IMR-90 (cell line): ENCODE measurements around the gene LAMC3. TPM values are rescaled to one million over a fixed set of nuclear protein-coding genes. Genes with fewer than 3 reads are reported as not detected.

Experiments used
- ATAC-seq: fragments of 200-7000 bp; cut with Tn5 transposase; 2 replicates; pipeline ENCODE4 v1.9.1; 2020; ENCODE audit warnings: low read depth, mild to moderate bottlenecking, moderate library complexity
- BruUV-seq: library from RNA; stranded (reverse); fragments of 400-500 nt; replicated peaks from 2 replicates; lab custom pipeline; 2021; lab: Mats Ljungman, UMichigan
- CTCF ChIA-PET: fragments of 300-600 bp; formaldehyde crosslinking; extraction: SDS; loops from one replicate; lab custom pipeline; 2021; ENCODE audit warnings: antibody characterized with exemption; lab: Yijun Ruan, JAX
- POLR2A ChIA-PET: fragments of 300-600 bp; sonication (Branson Sonifier 250); formaldehyde crosslinking; loops from one replicate; lab custom pipeline; 2022; ENCODE audit warnings: antibody characterized with exemption; ENCODE audit not compliant: unreplicated experiment; lab: Charles Lee
- DNase-seq: peaks from one replicate; pipeline ENCODE4 v3.0.0; 2013
- H2AFZ ChIP-seq: replicated peaks from 2 replicates; pipeline ENCODE3; 2013; ENCODE audit warnings: low read length, mild to moderate bottlenecking; ENCODE audit not compliant: poor library complexity
- H2AK5ac ChIP-seq: 2 replicates; pipeline ENCODE4 v1.6.1; 2013; ENCODE audit warnings: low read depth, low read length, inconsistent platforms
- H2AK9ac ChIP-seq: replicated peaks from 2 replicates; pipeline ENCODE3; 2013; ENCODE audit warnings: mild to moderate bottlenecking, low read depth, low read length, moderate library complexity; ENCODE audit not compliant: poor library complexity
- H2BK120ac ChIP-seq: 2 replicates; pipeline ENCODE4 v1.6.1; 2013; ENCODE audit warnings: low read depth, low read length, inconsistent platforms
- H2BK15ac ChIP-seq: 3 replicates; pipeline ENCODE4 v1.6.1; 2013; ENCODE audit warnings: low read depth, low read length, inconsistent platforms
- H2BK20ac ChIP-seq: 2 replicates; pipeline ENCODE4 v1.6.1; 2013; ENCODE audit warnings: low read depth, mild to moderate bottlenecking, inconsistent platforms, low read length, moderate library complexity
- H2BK5ac ChIP-seq: 2 replicates; pipeline ENCODE4 v1.6.1; 2013; ENCODE audit warnings: mild to moderate bottlenecking, low read depth, low read length, inconsistent platforms; ENCODE audit not compliant: poor library complexity, severe bottlenecking
- H3K14ac ChIP-seq: replicated peaks from 2 replicates; pipeline ENCODE4 v1.6.1; 2013; ENCODE audit warnings: low read depth, low read length, inconsistent platforms
- H3K18ac ChIP-seq: 2 replicates; pipeline ENCODE4 v1.6.1; 2013; ENCODE audit warnings: low read depth, low read length, control low read depth
- H3K23ac ChIP-seq: 2 replicates; pipeline ENCODE4 v1.6.1; 2013; ENCODE audit warnings: low read depth, low read length, inconsistent platforms
- H3K27ac ChIP-seq: 2 replicates; pipeline ENCODE4 v1.5.1; 2013; ENCODE audit warnings: mild to moderate bottlenecking, control low read depth, low read length; ENCODE audit not compliant: insufficient read depth
- H3K27me3 ChIP-seq: 2 replicates; pipeline ENCODE4 v1.6.1; 2013; ENCODE audit warnings: low read length; ENCODE audit not compliant: control insufficient read depth, insufficient read depth
- H3K36me3 ChIP-seq: 2 replicates; pipeline ENCODE4 v1.6.1; 2013; ENCODE audit warnings: low read length, mixed read lengths; ENCODE audit not compliant: control insufficient read depth, insufficient read depth
- H3K4ac ChIP-seq: 2 replicates; pipeline ENCODE4 v1.6.1; 2013; ENCODE audit warnings: low read depth, low read length, inconsistent platforms
- H3K4me1 ChIP-seq: 2 replicates; pipeline ENCODE4 v1.6.1; 2013; ENCODE audit warnings: low read length, mixed read lengths; ENCODE audit not compliant: control insufficient read depth, insufficient read depth
- H3K4me2 ChIP-seq: 2 replicates; pipeline ENCODE4 v1.6.1; 2013; ENCODE audit warnings: low read depth, mild to moderate bottlenecking, control low read depth, low read length, moderate library complexity
- H3K4me3 ChIP-seq: 2 replicates; pipeline ENCODE4 v1.5.1; 2013; ENCODE audit warnings: low read depth, mild to moderate bottlenecking, control low read depth, low read length, moderate library complexity; ENCODE audit not compliant: insufficient read depth
- H3K56ac ChIP-seq: 2 replicates; pipeline ENCODE4 v1.6.1; 2013; ENCODE audit warnings: low read length, inconsistent platforms; ENCODE audit not compliant: insufficient read depth; ENCODE audit errors: extremely low read depth
- H3K79me1 ChIP-seq, 2 experiments: 2 replicates each; pipeline ENCODE4 v1.6.1; 2013; ENCODE audit warnings: low read length in 2 of 2, inconsistent platforms in 1 of 2, low read depth in 1 of 2
- H3K9ac ChIP-seq: 2 replicates; pipeline ENCODE4 v1.6.1; 2013; ENCODE audit warnings: low read depth, low read length, control low read depth
- H3K9me1 ChIP-seq: 2 replicates; pipeline ENCODE4 v1.6.1; 2013; ENCODE audit warnings: low read length, inconsistent platforms; ENCODE audit not compliant: insufficient read depth
- H3K9me3 ChIP-seq: 2 replicates; pipeline ENCODE4 v1.6.1; 2013; ENCODE audit warnings: low read length; ENCODE audit not compliant: control insufficient read depth, insufficient read depth
- H4K20me1 ChIP-seq: 2 replicates; pipeline ENCODE4 v1.6.1; 2013; ENCODE audit warnings: low read length, inconsistent platforms; ENCODE audit not compliant: insufficient read depth
- H4K5ac ChIP-seq: 2 replicates; pipeline ENCODE4 v1.6.1; 2013; ENCODE audit warnings: mild to moderate bottlenecking, low read depth, low read length, control low read depth
- H4K8ac ChIP-seq, 2 experiments: 2 replicates each; pipeline ENCODE4 v1.6.1; 2013; ENCODE audit warnings: low read depth in 2 of 2, low read length in 2 of 2, control low read depth in 1 of 2, inconsistent platforms in 1 of 2
- H4K91ac ChIP-seq: 2 replicates; pipeline ENCODE4 v1.6.1; 2013; ENCODE audit warnings: low read depth, low read length, inconsistent platforms; ENCODE audit not compliant: insufficient read depth
- CHD1 ChIP-seq: IDR thresholded peaks from 2 replicates; pipeline ENCODE4 v1.6.1; 2012; ENCODE audit warnings: low read depth, low read length, improper control_type of control experiment
- MXI1 ChIP-seq: IDR thresholded peaks from 2 replicates; pipeline ENCODE4 v1.6.1; 2012; ENCODE audit warnings: low read depth, mild to moderate bottlenecking, low read length, moderate library complexity, borderline replicate concordance
- NFE2L2 ChIP-seq: fragments of 150-350 bp; IDR thresholded peaks from 2 replicates; pipeline ENCODE4 v1.6.1; 2016; ENCODE audit warnings: low read depth, mild to moderate bottlenecking, low read length
- POLR2A ChIP-seq: IDR thresholded peaks from 2 replicates; pipeline ENCODE4 v1.6.1; 2012; ENCODE audit warnings: mild to moderate bottlenecking, low read depth, low read length
- WGBS, 2 experiments: methylation state at CpG; one replicate each; pipeline versions ENCODE4 v1.1.5 to v1.1.7; 2013; ENCODE audit warnings: missing lambda C conversion rate in 2 of 2; ENCODE audit not compliant: insufficient read length in 1 of 2; ENCODE audit errors: extremely low coverage in 2 of 2; 5-methylcytosine and 5-hydroxymethylcytosine counted together
- dilution Hi-C: fragments of 300-500 bp; cut with HindIII; formaldehyde crosslinking; loops from one replicate; pipeline ENCODE4 v1.14.3; 2018; ENCODE audit warnings: low sequenced_read_pairs; ENCODE audit not compliant: unreplicated experiment
- in situ Hi-C: fragments of 300-500 bp; cut with MboI; formaldehyde crosslinking; loops from 3 replicates; pipeline ENCODE4 v1.14.3; 2019; ENCODE audit warnings: low sequenced_read_pairs, inconsistent platforms, mixed read lengths
- intact Hi-C: fragments of 100-400 bp; cut with micrococcal nuclease; formaldehyde crosslinking; loops from 2 replicates; pipeline ENCODE4 v1.10.0; 2022
- polyA plus RNA-seq, 3 experiments: library from polyadenylated mRNA; depleted of rRNA; stranded (reverse); fragments of >200 nt; gene quantifications; 2 replicates each; pipeline ENCODE4 v1.2.3, GENCODE V29; 2012; ENCODE audit warnings: low replicate concordance in 1 of 3
- total RNA-seq: library from RNA; depleted of rRNA; stranded (reverse); fragments of >200 nt; gene quantifications from 2 replicates; pipeline ENCODE4 v1.2.3, GENCODE V29; 2012
- TF ChIP-seq, protein P1 (sequence below): conservative IDR thresholded peaks from 2 replicates; pipeline ENCODE4 v1.5.1; 2012; ENCODE audit warnings: mild to moderate bottlenecking, low read depth, low read length, improper control_type of control experiment

The LAMC3 gene
- total and polyA plus RNA-seq, 2 of the 4 experiments (the other 2 are of a cell fraction), result not detected

GRCh38 chr9:130990306-130990977, 18.5 kb upstream of the LAMC3 start:
- ATAC-seq, result no peak
- Histone ChIP-seq H2BK15ac (no peak overlapping the region), H3K23ac (no peak overlapping the region), H3K4me3 (no peak overlapping the region), H2AK5ac (no peak overlapping the region), H3K36me3 (no peaks in the 10 kb centered on the region), H3K9ac (no peak overlapping the region), H4K20me1 (no peaks in the 10 kb centered on the region), H3K27me3 (peaks cover 35% of the 10 kb centered on the region), H3K4ac (no peak overlapping the region), H3K27ac (no peak overlapping the region), H3K79me1 (no peaks in the 10 kb centered on the region), H4K91ac (no peak overlapping the region), H2AK9ac (peak overlapping the region; percentile 31), H3K18ac (no peak overlapping the region), H4K5ac (no peak overlapping the region), H4K8ac (no peak overlapping the region), H2BK20ac (no peak overlapping the region), H3K4me2 (no peak overlapping the region), H3K9me1 (no peaks in the 10 kb centered on the region; the same call in 1 of the 2 replicates), H3K56ac (no peak overlapping the region), H3K4me1 (peaks cover 8% of the 10 kb centered on the region; the same call in 1 of the 2 replicates), H2BK5ac (no peak overlapping the region), H3K14ac (no peak overlapping the region), H2BK120ac (no peak overlapping the region), H3K9me3 (no peaks in the 10 kb centered on the region), H2AFZ (peak overlapping the region; percentile 46)
- in situ Hi-C loops, result no loop called here
- CTCF ChIA-PET, result no interaction called here
- WGBS, 2 experiments, result 77% methylated on average over 6 of the region's 23 CpGs; no CpG with 5 or more reads in 1 of the 2 experiments
- TF ChIP-seq CHD1, result no peak
- no peak for TF ChIP-seq NFE2L2
- TF ChIP-seq, protein P1, sequence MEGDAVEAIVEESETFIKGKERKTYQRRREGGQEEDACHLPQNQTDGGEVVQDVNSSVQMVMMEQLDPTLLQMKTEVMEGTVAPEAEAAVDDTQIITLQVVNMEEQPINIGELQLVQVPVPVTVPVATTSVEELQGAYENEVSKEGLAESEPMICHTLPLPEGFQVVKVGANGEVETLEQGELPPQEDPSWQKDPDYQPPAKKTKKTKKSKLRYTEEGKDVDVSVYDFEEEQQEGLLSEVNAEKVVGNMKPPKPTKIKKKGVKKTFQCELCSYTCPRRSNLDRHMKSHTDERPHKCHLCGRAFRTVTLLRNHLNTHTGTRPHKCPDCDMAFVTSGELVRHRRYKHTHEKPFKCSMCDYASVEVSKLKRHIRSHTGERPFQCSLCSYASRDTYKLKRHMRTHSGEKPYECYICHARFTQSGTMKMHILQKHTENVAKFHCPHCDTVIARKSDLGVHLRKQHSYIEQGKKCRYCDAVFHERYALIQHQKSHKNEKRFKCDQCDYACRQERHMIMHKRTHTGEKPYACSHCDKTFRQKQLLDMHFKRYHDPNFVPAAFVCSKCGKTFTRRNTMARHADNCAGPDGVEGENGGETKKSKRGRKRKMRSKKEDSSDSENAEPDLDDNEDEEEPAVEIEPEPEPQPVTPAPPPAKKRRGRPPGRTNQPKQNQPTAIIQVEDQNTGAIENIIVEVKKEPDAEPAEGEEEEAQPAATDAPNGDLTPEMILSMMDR, result no peak
- no peak for TF ChIP-seq MXI1
- TF ChIP-seq POLR2A, result no peak
- DNase-seq, result no peak
- POLR2A ChIA-PET, result no interaction called here
- BruUV-seq, result no TSS peak
- intact Hi-C loops, result no loop called here
- dilution Hi-C loops, result no loop called here
